ENCODE results near the gene ZNF219. TPM values are rescaled to one million over a fixed set of nuclear protein-coding genes. Genes with fewer than 3 reads are reported as not detected.

Gene ZNF219
- total RNA-seq, 1 experiment from 2014 or later: 16.6 TPM

- Histone ChIP-seq H3K36me3 (ENCODE audit: control insufficient read depth in 1 of 2, insufficient read depth in 2 of 2, low read length in 2 of 2) (no peaks in the 10 kb centered on the region), H3K27ac (ENCODE audit: low read depth, low read length) (no peak overlapping the region), H3K4me2 (ENCODE audit: low read length) (no peak overlapping the region), H3K9ac (ENCODE audit: low read length) (no peak overlapping the region), H3K27me3 (ENCODE audit: insufficient read depth, low read length) (no peaks in the 10 kb centered on the region), H3K79me2 (ENCODE audit: insufficient read depth, low read length) (no peaks in the 10 kb centered on the region), H3K9me3 (ENCODE audit: control insufficient read depth in 1 of 2, insufficient read depth in 1 of 2, low read depth in 1 of 2, low read length in 2 of 2) (no peaks in the 10 kb centered on the region), H4K20me1 (ENCODE audit: insufficient read depth) (no peaks in the 10 kb centered on the region), H2AFZ (ENCODE audit: low read depth, low read length, poor library complexity, severe bottlenecking) (no peak overlapping the region), H3K9me2 (ENCODE audit: insufficient read depth) (no peaks in the 10 kb centered on the region), H3K4me3 (replicated peaks in 1 of 2; ENCODE audit: low read depth in 1 of 2, low read length in 2 of 2) (no peak overlapping the region), H3K4me1 (ENCODE audit: control insufficient read depth in 1 of 2, insufficient read depth in 2 of 2, low read length in 2 of 2) (no peaks in the 10 kb centered on the region)
- intact Hi-C loops (cut with micrococcal nuclease): loop anchor here (2.0 kb wide), 1 partner anchor 67 kb away; no protein-coding TSS in a partner anchor
- no TSS peak for BruUV-seq (replicated peaks)
- TF ChIP-seq ATF3 (IDR thresholded peaks at IDR 0.05) (no peak), ZFX (IDR thresholded peaks at IDR 0.05) (no peak), MAX (IDR thresholded peaks at IDR 0.05) (no peak), REST (IDR thresholded peaks at IDR 0.05; ENCODE audit: low read depth) (no peak), POLR2AphosphoS5 (IDR thresholded peaks at IDR 0.05; ENCODE audit: low read depth, low read length) (no peak), POLR2A (IDR thresholded peaks at IDR 0.05; ENCODE audit: borderline replicate concordance, extremely low read depth, insufficient read depth, insufficient read length) (no peak), RAD21 (IDR thresholded peaks at IDR 0.05; ENCODE audit: low read depth) (peak; percentile 55), EZH2 (IDR thresholded peaks at IDR 0.05) (no peak), EZH2phosphoT487 (IDR thresholded peaks at IDR 0.05; ENCODE audit: borderline replicate concordance) (no peak), JUND (IDR thresholded peaks at IDR 0.05) (no peak), CBX3 (IDR thresholded peaks at IDR 0.05; ENCODE audit: low read depth) (no peak), SRF (IDR thresholded peaks at IDR 0.05; ENCODE audit: low read depth) (no peak), ZNF274 (IDR thresholded peaks at IDR 0.05; ENCODE audit: low read depth, low read length) (no peak), EGR1 (IDR thresholded peaks at IDR 0.05; ENCODE audit: low read depth) (no peak), CEBPB (IDR thresholded peaks at IDR 0.05; ENCODE audit: low read depth) (no peak), SIN3A (IDR thresholded peaks at IDR 0.05; ENCODE audit: low read depth) (no peak), CTCF (IDR thresholded peaks at IDR 0.05 in 2 of 3, conservative IDR thresholded peaks at IDR 0.05 in 1 of 3; ENCODE audit: borderline replicate concordance in 1 of 3, insufficient read depth in 1 of 3, low read depth in 2 of 3, low read length in 2 of 3) (peak; percentile 51 to 71 (median 60); a peak in 5 of 6 replicates)
- DNase-seq (ENCODE audit: low read depth, low spot score) (peak; percentile 3), ATAC-seq (no peak; the same call in 1 of the 2 replicates)
- POLR2A ChIA-PET: no interaction called here
- RAD21 ChIA-PET (ENCODE audit: low non-redundant PET in 1 of 2, low total read pairs in 2 of 2, uncharacterized antibody in 2 of 2, unreplicated experiment in 2 of 2): interaction anchor here in 1 of 2 experiments (1.6 kb wide), 1 partner anchor 29 kb away, joined by 3 read pairs; no protein-coding TSS in a partner anchor
- CTCF ChIA-PET: interaction anchor here (0.6 to 2.3 kb wide), 3 partner anchors 12 to 121 kb away, joined by 3 to 7 read pairs (median 4); no protein-coding TSS in a partner anchor
These were observed 37.6 kb upstream of the ZNF219 start for GRCh38 chr14:21136024-21136423.

All from HCT116 (cell line).